ENCODE measurements around the gene COL15A1. TPM values are rescaled to one million over a fixed set of nuclear protein-coding genes. Genes with fewer than 3 reads are reported as not detected.

COL15A1 gene
- total RNA-seq, 1 donor from 2014 or later = 15.0 TPM

- H3K4me3 ChIP-seq = no peak overlapping the region
- H3K9me3 ChIP-seq = no peaks in the 10 kb centered on the region
- TF ChIP-seq POLR2AphosphoS5 (IDR thresholded peaks at IDR 0.05; ENCODE audit: insufficient read depth in 1 of 2, low read depth in 1 of 2) (no peak), POLR2A (IDR thresholded peaks at IDR 0.05) (no peak)
- TF ChIP-seq, protein P1, sequence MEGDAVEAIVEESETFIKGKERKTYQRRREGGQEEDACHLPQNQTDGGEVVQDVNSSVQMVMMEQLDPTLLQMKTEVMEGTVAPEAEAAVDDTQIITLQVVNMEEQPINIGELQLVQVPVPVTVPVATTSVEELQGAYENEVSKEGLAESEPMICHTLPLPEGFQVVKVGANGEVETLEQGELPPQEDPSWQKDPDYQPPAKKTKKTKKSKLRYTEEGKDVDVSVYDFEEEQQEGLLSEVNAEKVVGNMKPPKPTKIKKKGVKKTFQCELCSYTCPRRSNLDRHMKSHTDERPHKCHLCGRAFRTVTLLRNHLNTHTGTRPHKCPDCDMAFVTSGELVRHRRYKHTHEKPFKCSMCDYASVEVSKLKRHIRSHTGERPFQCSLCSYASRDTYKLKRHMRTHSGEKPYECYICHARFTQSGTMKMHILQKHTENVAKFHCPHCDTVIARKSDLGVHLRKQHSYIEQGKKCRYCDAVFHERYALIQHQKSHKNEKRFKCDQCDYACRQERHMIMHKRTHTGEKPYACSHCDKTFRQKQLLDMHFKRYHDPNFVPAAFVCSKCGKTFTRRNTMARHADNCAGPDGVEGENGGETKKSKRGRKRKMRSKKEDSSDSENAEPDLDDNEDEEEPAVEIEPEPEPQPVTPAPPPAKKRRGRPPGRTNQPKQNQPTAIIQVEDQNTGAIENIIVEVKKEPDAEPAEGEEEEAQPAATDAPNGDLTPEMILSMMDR (IDR thresholded peaks at IDR 0.05) = no peak
- H3K27me3 ChIP-seq = no peaks in the 10 kb centered on the region
- H3K4me1 ChIP-seq = no peaks in the 10 kb centered on the region
- H3K36me3 ChIP-seq = no peaks in the 10 kb centered on the region
- no peak overlapping the region for H3K27ac ChIP-seq
- DNase-seq (ENCODE audit: extremely low spot score in 2 of 2) = no peak
- intact Hi-C loops (cut with DNase I) = no loop called here
These were observed 125.4 kb downstream of the COL15A1 start for GRCh38 chr9:99069075-99069474.

- no peak overlapping the region for H3K4me3 ChIP-seq
- intact Hi-C loops (cut with DNase I) = no loop called here
- TF ChIP-seq POLR2A (IDR thresholded peaks at IDR 0.05) = no peak
- TF ChIP-seq POLR2AphosphoS5 (IDR thresholded peaks at IDR 0.05; ENCODE audit: insufficient read depth in 1 of 2, low read depth in 1 of 2) = no peak
- TF ChIP-seq, protein P1 (IDR thresholded peaks at IDR 0.05) = no peak
These were observed 125.8 kb downstream of the COL15A1 start for GRCh38 chr9:99069546-99069945.

DNA sequence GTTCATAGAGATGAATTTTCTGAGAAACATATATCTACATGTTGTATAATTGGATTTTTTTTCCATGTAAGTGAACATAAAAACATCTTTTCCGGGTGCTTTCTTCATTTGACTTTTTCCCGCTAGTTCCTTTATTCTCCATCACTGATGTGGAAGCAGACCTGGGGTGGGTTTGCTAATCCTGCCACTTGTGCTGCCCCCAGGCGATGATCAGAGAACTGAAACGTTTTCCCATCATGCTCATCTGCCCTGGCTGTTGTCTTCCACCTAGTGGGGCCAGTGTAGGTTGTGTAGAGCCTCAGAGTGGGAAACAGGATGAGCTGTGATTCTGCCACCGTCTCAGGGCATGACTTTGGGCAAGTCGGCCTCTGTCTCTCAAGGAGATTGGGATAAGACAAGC is 127.0 kb downstream of the COL15A1 start:
- no peaks in the 10 kb centered on the region for H3K36me3 ChIP-seq

More at GRCh38 chr9:99069546-99069945, 125.8 kb downstream of the COL15A1 start:
- DNase-seq (ENCODE audit: extremely low spot score in 2 of 2) = no peak
- H3K4me1 ChIP-seq = no peaks in the 10 kb centered on the region
- no peak overlapping the region for H3K27ac ChIP-seq
- no peaks in the 10 kb centered on the region for H3K27me3 ChIP-seq
- no peaks in the 10 kb centered on the region for H3K9me3 ChIP-seq
- H3K36me3 ChIP-seq = no peaks in the 10 kb centered on the region

DNA sequence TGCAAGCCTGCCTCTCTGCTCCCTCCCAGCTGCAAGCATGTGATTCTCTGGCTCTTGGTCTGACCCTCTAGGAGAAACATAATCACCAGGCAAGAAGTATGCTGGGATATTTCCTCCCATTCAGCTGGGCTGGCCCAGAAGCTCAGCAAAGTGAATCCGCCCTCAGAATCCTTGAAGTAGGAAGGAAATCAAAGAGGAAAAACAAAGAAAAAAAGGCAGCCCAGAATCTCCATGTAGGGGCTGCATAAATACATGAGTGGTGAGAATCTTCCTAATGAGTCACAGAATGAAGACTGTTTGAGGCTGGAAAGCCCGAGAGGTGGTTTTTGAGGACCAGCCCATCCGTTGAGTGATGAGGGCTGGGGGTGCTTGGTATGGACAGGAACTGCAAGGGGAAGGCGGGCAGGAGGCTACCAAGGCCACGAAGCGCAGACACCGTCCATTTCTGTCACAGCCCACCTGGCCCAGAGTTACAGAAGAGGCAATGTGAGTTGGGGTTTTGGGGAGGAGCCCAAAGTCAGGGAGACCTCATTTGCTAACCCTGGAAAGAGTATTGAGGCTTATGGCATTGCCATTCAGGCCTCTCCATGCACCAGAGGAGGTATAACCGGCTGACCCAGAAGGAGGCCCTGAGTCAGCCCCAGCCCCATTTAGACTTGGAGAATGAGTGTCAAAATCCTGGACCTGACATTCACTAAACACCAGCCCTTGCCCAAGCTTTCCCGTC is 127.8 kb downstream of the COL15A1 start:
- Histone ChIP-seq H3K9me3 (no peaks in the 10 kb centered on the region), H3K27me3 (no peaks in the 10 kb centered on the region), H3K27ac (no peak overlapping the region), H3K36me3 (no peaks in the 10 kb centered on the region), H3K4me1 (peaks cover 5% of the 10 kb centered on the region), H3K4me3 (no peak overlapping the region)
- DNase-seq (ENCODE audit: extremely low spot score in 2 of 2) = no peak
- intact Hi-C loops (cut with DNase I) = no loop called here
- TF ChIP-seq, protein P1 (IDR thresholded peaks at IDR 0.05) = no peak
- TF ChIP-seq POLR2A (IDR thresholded peaks at IDR 0.05) (no peak), POLR2AphosphoS5 (IDR thresholded peaks at IDR 0.05; ENCODE audit: insufficient read depth in 1 of 2, low read depth in 1 of 2) (no peak)

More for the DNA sequence above, 127.0 kb downstream of the COL15A1 start:
- TF ChIP-seq, protein P1 (IDR thresholded peaks at IDR 0.05) = no peak
- TF ChIP-seq POLR2A (IDR thresholded peaks at IDR 0.05) = no peak
- no peak for TF ChIP-seq POLR2AphosphoS5 (IDR thresholded peaks at IDR 0.05; ENCODE audit: insufficient read depth in 1 of 2, low read depth in 1 of 2)
- DNase-seq (ENCODE audit: extremely low spot score in 2 of 2) = no peak
- Histone ChIP-seq H3K9me3 (no peaks in the 10 kb centered on the region), H3K27ac (no peak overlapping the region), H3K4me3 (no peak overlapping the region), H3K27me3 (no peaks in the 10 kb centered on the region), H3K4me1 (no peaks in the 10 kb centered on the region)
- intact Hi-C loops (cut with DNase I) = no loop called here

DNA sequence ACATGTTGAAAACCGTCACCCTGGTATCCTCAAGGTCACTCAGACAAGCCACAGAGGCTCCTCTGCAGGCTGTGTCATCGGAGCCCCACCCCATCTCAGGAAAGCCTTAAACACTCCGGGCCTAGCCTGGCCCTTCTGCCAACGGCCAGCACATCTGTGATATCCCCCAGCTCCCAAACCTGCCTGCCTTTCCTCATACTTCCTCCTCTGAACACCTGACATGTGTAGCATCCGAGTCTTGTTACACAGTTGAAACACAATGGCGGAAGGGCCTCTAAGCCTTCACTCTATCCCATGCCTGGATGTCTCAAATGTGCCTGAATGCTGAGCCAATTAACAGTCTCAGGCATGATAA is 128.3 kb downstream of the COL15A1 start:
- Histone ChIP-seq H3K36me3 (no peaks in the 10 kb centered on the region), H3K4me1 (peaks cover 8% of the 10 kb centered on the region), H3K4me3 (no peak overlapping the region), H3K27ac (no peak overlapping the region), H3K9me3 (no peaks in the 10 kb centered on the region), H3K27me3 (no peaks in the 10 kb centered on the region)
- intact Hi-C loops (cut with DNase I) = no loop called here
- TF ChIP-seq, protein P1 (IDR thresholded peaks at IDR 0.05) = no peak
- no peak for TF ChIP-seq POLR2AphosphoS5 (IDR thresholded peaks at IDR 0.05; ENCODE audit: insufficient read depth in 1 of 2, low read depth in 1 of 2)
- no peak for TF ChIP-seq POLR2A (IDR thresholded peaks at IDR 0.05)
- no peak for DNase-seq (ENCODE audit: extremely low spot score in 2 of 2)
